H9 (cell line): Measurements from ENCODE around the gene MALRD1. TPM values are rescaled to one million over a fixed set of nuclear protein-coding genes. Genes with fewer than 3 reads are reported as not detected.

ENCODE experiments used
- DNase-seq: peaks from one replicate; pipeline ENCODE4 v3.0.0-alpha.2; 2017
- H2AFZ ChIP-seq: one replicate; pipeline ENCODE4 v1.6.1; 2013; ENCODE audit warnings: mild to moderate bottlenecking, low read length, control low read depth, moderate library complexity
- H2AK5ac ChIP-seq: 2 replicates; pipeline ENCODE4 v1.6.1; 2013; ENCODE audit warnings: low read length, control low read depth, mixed read lengths; ENCODE audit not compliant: insufficient read length
- H2BK120ac ChIP-seq: one replicate; pipeline ENCODE4 v1.6.1; 2013; ENCODE audit warnings: low read depth, mild to moderate bottlenecking, low read length, control low read depth, inconsistent platforms; ENCODE audit not compliant: poor library complexity, severe bottlenecking
- H2BK12ac ChIP-seq: 2 replicates; pipeline ENCODE4 v1.6.1; 2013; ENCODE audit warnings: low read length, control low read depth, mixed read lengths, low read depth; ENCODE audit not compliant: insufficient read length
- H2BK15ac ChIP-seq: 2 replicates; pipeline ENCODE4 v1.6.1; 2013; ENCODE audit warnings: low read depth, low read length, control low read depth
- H2BK20ac ChIP-seq: one replicate; pipeline ENCODE4 v1.6.1; 2013; ENCODE audit warnings: low read depth, mild to moderate bottlenecking, low read length, control low read depth, inconsistent platforms; ENCODE audit not compliant: poor library complexity, severe bottlenecking
- H2BK5ac ChIP-seq: 2 replicates; pipeline ENCODE4 v1.6.1; 2013; ENCODE audit warnings: low read length, control low read depth, mixed read lengths; ENCODE audit not compliant: insufficient read length
- H3K14ac ChIP-seq: 2 replicates; pipeline ENCODE4 v1.6.1; 2013; ENCODE audit warnings: low read length, control low read depth; ENCODE audit not compliant: insufficient read depth
- H3K18ac ChIP-seq: 2 replicates; pipeline ENCODE4 v1.6.1; 2013; ENCODE audit warnings: low read depth, mild to moderate bottlenecking, mixed read lengths, low read length, control low read depth; ENCODE audit not compliant: insufficient read length
- H3K23ac ChIP-seq: 2 replicates; pipeline ENCODE4 v1.6.1; 2013; ENCODE audit warnings: low read length, control low read depth, mixed read lengths, low read depth; ENCODE audit not compliant: insufficient read length
- H3K23me2 ChIP-seq: 2 replicates; pipeline ENCODE4 v1.6.1; 2013; ENCODE audit warnings: low read depth, mild to moderate bottlenecking, mixed read lengths, low read length, control low read depth; ENCODE audit not compliant: insufficient read length, poor library complexity, severe bottlenecking
- H3K27ac ChIP-seq: 2 replicates; pipeline ENCODE4 v1.5.1; 2013; ENCODE audit warnings: low read length, control low read depth, mixed read lengths, low read depth; ENCODE audit not compliant: insufficient read length
- H3K27me3 ChIP-seq: 2 replicates; pipeline ENCODE4 v1.6.1; 2013; ENCODE audit warnings: low read length, control low read depth, inconsistent platforms; ENCODE audit not compliant: insufficient read depth
- H3K4ac ChIP-seq: 2 replicates; pipeline ENCODE4 v1.6.1; 2013; ENCODE audit warnings: low read depth, mild to moderate bottlenecking, control low read depth, inconsistent platforms, low read length, moderate library complexity
- H3K4me1 ChIP-seq: 2 replicates; pipeline ENCODE4 v1.6.1; 2013; ENCODE audit warnings: low read length, control low read depth, inconsistent platforms; ENCODE audit not compliant: insufficient read depth
- H3K4me2 ChIP-seq: 2 replicates; pipeline ENCODE4 v1.6.1; 2013; ENCODE audit warnings: low read length, control low read depth, mixed read lengths; ENCODE audit not compliant: insufficient read length, insufficient read depth
- H3K56ac ChIP-seq: 2 replicates; pipeline ENCODE4 v1.6.1; 2013; ENCODE audit warnings: low read depth, mild to moderate bottlenecking, mixed read lengths, low read length, control low read depth; ENCODE audit not compliant: insufficient read length
- H3K79me1 ChIP-seq: 2 replicates; pipeline ENCODE4 v1.6.1; 2013; ENCODE audit warnings: low read depth, mild to moderate bottlenecking, moderate library complexity, low read length, control low read depth, inconsistent platforms; ENCODE audit not compliant: insufficient read depth, poor library complexity, severe bottlenecking
- H3K79me2 ChIP-seq: 2 replicates; pipeline ENCODE4 v1.6.1; 2013; ENCODE audit warnings: low read length, control low read depth, inconsistent platforms; ENCODE audit not compliant: insufficient read depth
- H3K9ac ChIP-seq: 2 replicates; pipeline ENCODE4 v1.6.1; 2013; ENCODE audit warnings: low read length, control low read depth, mixed read lengths; ENCODE audit not compliant: insufficient read length; ENCODE audit errors: extremely low read depth
- H3K9me3 ChIP-seq: one replicate; pipeline ENCODE4 v1.6.1; 2013; ENCODE audit warnings: low read depth, low read length, inconsistent platforms; ENCODE audit not compliant: control insufficient read depth
- H3T11ph ChIP-seq: one replicate; pipeline ENCODE4 v1.6.1; 2013; ENCODE audit warnings: mild to moderate bottlenecking, low read length, control low read depth, inconsistent platforms
- H4K20me1 ChIP-seq: one replicate; pipeline ENCODE4 v1.6.1; 2013; ENCODE audit not compliant: control insufficient read depth, insufficient read length, insufficient read depth
- H4K5ac ChIP-seq: 2 replicates; pipeline ENCODE4 v1.6.1; 2013; ENCODE audit warnings: low read depth, mild to moderate bottlenecking, mixed read lengths, low read length, control low read depth; ENCODE audit not compliant: insufficient read length
- H4K8ac ChIP-seq: replicated peaks from 2 replicates; pipeline ENCODE4 v1.6.1; 2013; ENCODE audit warnings: low read length, control low read depth, mixed read lengths, low read depth; ENCODE audit not compliant: insufficient read length
- H4K91ac ChIP-seq: 2 replicates; pipeline ENCODE4 v1.6.1; 2013; ENCODE audit warnings: low read depth, mild to moderate bottlenecking, moderate library complexity, mixed read lengths, low read length, control low read depth; ENCODE audit not compliant: insufficient read length
- H3K27ac Mint-ChIP-seq, 3 experiments: 2 replicates in 2 of 3; 3 replicates in 1 of 3; pipeline ENCODE4 v1.8.0; 2020 to 2021; ENCODE audit warnings: mixed read lengths in 3 of 3, mild to moderate bottlenecking in 1 of 3, moderate library complexity in 1 of 3
- H3K27me3 Mint-ChIP-seq: 2 replicates; pipeline ENCODE4 v1.8.0; 2021; ENCODE audit warnings: low read depth, mild to moderate bottlenecking, moderate library complexity, mixed read lengths
- H3K36me3 Mint-ChIP-seq, 3 experiments: 2 replicates in 2 of 3; 3 replicates in 1 of 3; pipeline ENCODE4 v1.8.0; 2020 to 2021; ENCODE audit warnings: low read depth in 3 of 3, mixed read lengths in 3 of 3; ENCODE audit not compliant: insufficient read depth in 1 of 3
- H3K4me1 Mint-ChIP-seq, 2 experiments: 2 replicates each; pipeline ENCODE4 v1.8.0; 2020; ENCODE audit warnings: mixed read lengths in 2 of 2
- H3K4me3 Mint-ChIP-seq, 2 experiments: 2 replicates in 1 of 2; 3 replicates in 1 of 2; pipeline ENCODE4 v1.8.0; 2020 to 2021; ENCODE audit warnings: mild to moderate bottlenecking in 2 of 2, mixed read lengths in 2 of 2, moderate library complexity in 1 of 2
- H3K9me3 Mint-ChIP-seq, 2 experiments: 2 replicates in 1 of 2; 3 replicates in 1 of 2; pipeline ENCODE4 v1.8.0; 2020; ENCODE audit warnings: mild to moderate bottlenecking in 2 of 2, mixed read lengths in 2 of 2, moderate library complexity in 1 of 2
- CTCF ChIP-seq: fragments of 200-600 bp; sonication (generic); conservative IDR thresholded peaks from 3 replicates; pipeline ENCODE4 v1.8.0; 2021; ENCODE audit warnings: antibody characterized with exemption, mild to moderate bottlenecking
- WGBS: extraction: QIAGEN DNeasy Blood & Tissue Kit; methylation state at CpG from one replicate; pipeline ENCODE4 v1.1.7; 2013; ENCODE audit warnings: missing lambda C conversion rate, low lambda C conversion rate, mixed read lengths; ENCODE audit not compliant: insufficient read length; ENCODE audit errors: extremely low coverage; 5-methylcytosine and 5-hydroxymethylcytosine counted together
- total RNA-seq: library from RNA; stranded (reverse); gene quantifications from 2 replicates; pipeline ENCODE4 v1.2.1, GENCODE V29; 2021

MALRD1 gene
- total RNA-seq, 1 experiment from 2014 or later, result 0.20 TPM

- Histone ChIP-seq H3K9ac (no peak overlapping the region), H3K4me1 (no peaks in the 10 kb centered on the region), H3K9me3 (no peaks in the 10 kb centered on the region), H2BK120ac (no peak overlapping the region), H3K4me2 (no peak overlapping the region), H3K23me2 (no peaks in the 10 kb centered on the region), H3K14ac (no peak overlapping the region), H3K18ac (no peak overlapping the region), H2BK12ac (no peak overlapping the region), H3K56ac (no peak overlapping the region), H2BK15ac (no peak overlapping the region), H2AFZ (no peak overlapping the region), H3K4ac (no peak overlapping the region), H4K8ac (no peak overlapping the region), H4K5ac (no peak overlapping the region), H4K20me1 (no peaks in the 10 kb centered on the region), H3K27me3 (no peaks in the 10 kb centered on the region), H3T11ph (no peak overlapping the region), H2AK5ac (no peak overlapping the region), H3K27ac (no peak overlapping the region), H3K79me1 (no peaks in the 10 kb centered on the region), H2BK5ac (no peak overlapping the region), H4K91ac (no peak overlapping the region), H2BK20ac (no peak overlapping the region), H3K79me2 (no peaks in the 10 kb centered on the region), H3K23ac (no peak overlapping the region)
- Mint-ChIP-seq H3K27me3 (no peaks in the 10 kb centered on the region), H3K9me3 (peaks cover 0 to 8% of the 10 kb centered on the region in 2 experiments; a peak in 4 of 5 replicates), H3K4me3 (no peak overlapping the region), H3K27ac (no peak overlapping the region), H3K36me3 (peaks cover 2 to 5% (median 5%) of the 10 kb centered on the region in 3 experiments; a peak in 2 of 7 replicates), H3K4me1 (no peaks in the 10 kb centered on the region)
- no peak for TF ChIP-seq CTCF
- no CpG with 5 or more reads among the region's 1 CpG for WGBS
- DNase-seq, result no peak
These were observed 470.0 kb downstream of the MALRD1 start for GRCh38 chr10:19518632-19519031.
